Measurements from ENCODE around the gene NUP98.

- TF ChIP-seq ARNT (IDR thresholded peaks at IDR 0.05) (no peak), HDGF (IDR thresholded peaks at IDR 0.05; ENCODE audit: borderline replicate concordance) (no peak), TARDBP (IDR thresholded peaks at IDR 0.05) (no peak)
Measured at GRCh38 chr11:3626250-3626960, 170.9 kb downstream of the NUP98 start.

Measured in HEK293T (cell line).